GM21528 (cell line): ENCODE results near the gene FLG2.

Source experiments
- ATAC-seq: cut with Tn5 transposase; IDR thresholded peaks from one replicate; pipeline ENCODE4 v1.9.1; 2021; ENCODE audit warnings: mild to moderate bottlenecking, moderate library complexity; ENCODE audit not compliant: unreplicated experiment, low FRiP score

Gene FLG2

DNA sequence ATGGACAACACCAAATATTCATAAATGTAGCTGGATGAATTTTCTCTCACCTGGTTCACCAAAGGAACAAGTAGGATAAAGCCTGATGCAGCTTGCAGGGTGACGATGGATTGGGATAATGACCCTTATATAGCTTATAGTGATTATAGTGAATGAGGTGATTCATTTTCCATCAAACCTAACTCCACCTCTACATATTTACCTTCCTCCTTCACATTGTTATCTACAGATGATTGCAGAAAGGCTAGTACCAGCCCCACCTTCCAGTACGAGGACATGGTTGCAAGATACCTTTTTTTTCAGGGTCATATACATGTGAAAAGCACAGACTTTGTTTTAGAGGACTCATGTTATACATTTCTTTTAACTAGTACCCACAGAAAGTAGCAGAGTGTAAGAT is at the start of gene FLG2:
Gene FLG2, minus strand, starts transcription at position 101 of the 400 bp plus-strand sequence. CDS start 1,122 bp downstream, outside the sequence.
- ATAC-seq: no peak

DNA sequence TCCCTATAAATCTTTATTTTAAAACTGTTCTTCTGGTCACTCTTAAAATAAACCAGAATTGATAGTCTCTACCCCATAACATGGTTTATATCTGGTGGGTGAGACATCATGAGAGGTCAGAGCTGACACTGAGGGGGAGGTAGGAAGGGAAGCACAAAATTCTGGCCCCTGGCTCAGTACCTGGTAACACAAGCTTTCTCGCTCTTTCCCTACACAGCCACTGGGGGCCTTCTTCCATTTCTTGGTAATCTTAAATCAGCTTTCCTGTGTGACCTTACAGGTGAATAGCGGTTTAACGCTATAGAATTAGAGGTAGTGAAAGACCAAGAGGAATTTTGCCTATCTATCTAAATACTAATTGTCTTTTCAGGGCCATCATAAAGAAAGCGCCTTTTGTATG is 48.9 kb upstream of the FLG2 start:
- no peak for ATAC-seq

DNA sequence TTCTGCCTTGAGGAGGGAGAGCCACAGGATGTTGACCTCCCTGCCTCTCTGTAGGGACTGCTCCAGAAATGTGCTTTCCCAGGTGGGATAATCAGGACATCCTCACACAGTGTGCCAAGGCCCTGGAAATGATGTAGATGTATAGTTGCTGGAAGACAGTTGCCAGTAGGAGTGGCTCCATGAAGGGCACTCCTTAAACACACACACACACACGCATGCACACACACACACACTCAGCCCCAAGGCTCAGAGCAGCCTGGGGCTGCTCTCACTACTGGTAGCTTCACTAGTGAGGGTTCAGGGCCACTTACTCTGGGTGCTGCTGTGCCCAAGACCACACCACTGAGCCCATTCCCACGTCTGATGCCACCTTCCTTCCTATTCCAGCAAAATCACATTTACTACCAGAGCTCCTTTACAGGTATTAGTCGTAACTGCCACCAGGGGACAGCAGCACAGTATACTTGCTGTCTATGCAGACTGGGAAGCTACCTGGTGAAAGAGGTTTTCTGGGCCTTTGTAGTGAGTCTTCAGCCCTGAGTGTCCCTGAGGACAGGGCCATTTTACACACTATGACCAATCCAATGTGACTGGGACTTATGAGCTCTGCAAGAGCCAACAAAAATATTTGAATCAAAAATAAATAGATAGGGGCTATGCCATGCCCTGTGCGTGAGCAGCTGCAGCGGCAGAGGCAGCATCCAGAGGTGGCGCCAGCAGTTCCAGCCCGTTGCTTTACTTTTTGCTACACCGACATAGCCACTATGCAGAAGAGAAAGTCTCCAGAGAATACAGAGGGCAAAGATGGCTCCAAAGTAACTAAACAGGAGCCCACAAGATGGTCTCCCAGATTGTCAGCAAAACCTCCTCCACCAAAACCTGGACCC is 39.2 kb upstream of the FLG2 start:
- no peak for ATAC-seq

DNA sequence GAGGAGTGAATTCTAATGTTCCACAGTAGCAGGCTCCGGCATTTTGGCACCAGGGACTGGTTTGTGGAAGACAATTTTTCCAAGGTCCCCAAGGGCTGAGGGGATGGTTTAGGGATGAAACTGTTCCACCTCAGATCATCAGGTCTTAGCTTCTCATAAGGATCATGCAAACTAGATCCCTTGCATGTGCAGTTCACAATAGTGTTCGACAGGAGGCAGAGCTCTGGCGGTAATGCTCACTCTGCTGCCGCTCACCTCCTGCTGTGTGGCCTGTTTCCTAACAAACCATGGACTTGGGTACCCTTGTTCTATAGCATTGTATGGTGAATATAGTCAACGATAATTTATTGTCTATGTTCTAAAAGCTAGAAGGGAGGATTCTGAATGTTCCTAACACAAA is 37.7 kb upstream of the FLG2 start:
- no peak for ATAC-seq

DNA sequence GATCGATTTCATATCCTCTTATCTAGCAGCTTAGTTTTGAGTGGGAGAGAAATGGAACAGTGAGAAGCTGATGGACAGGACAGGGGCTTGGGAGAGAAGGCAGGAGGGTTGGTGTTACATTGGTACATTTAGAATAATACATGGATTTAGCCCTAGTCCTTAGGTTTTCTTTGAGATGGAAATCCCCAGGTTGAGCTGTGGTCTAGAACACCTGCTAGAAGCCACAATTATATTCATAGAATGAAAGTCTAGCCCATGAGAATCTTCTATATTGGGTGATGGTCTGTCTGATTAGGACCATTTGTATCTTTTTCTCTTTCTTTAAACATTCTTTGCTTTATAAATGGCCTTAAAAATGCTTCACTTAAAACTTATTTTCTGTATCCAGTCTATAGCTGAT is 34.3 kb upstream of the FLG2 start:
- ATAC-seq: no peak

DNA sequence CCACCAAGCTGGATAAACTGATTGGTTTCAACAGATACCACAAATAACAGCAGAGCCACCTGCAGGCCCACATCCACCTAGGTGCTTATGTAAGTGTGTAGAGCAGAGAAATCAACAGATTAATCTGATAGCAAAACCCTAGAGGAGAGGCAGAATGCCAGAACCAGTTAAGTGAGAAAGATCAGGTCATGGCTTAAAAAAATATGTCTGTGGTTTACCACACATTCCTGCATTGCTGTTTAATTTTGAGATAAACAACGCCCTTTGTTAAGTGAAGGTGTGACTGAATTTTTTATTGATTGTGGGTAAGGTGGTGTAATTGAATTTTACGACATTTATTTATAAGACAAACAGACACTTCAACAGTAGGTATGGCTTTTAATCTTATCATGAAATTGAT is 33.1 kb upstream of the FLG2 start:
- no peak for ATAC-seq

DNA sequence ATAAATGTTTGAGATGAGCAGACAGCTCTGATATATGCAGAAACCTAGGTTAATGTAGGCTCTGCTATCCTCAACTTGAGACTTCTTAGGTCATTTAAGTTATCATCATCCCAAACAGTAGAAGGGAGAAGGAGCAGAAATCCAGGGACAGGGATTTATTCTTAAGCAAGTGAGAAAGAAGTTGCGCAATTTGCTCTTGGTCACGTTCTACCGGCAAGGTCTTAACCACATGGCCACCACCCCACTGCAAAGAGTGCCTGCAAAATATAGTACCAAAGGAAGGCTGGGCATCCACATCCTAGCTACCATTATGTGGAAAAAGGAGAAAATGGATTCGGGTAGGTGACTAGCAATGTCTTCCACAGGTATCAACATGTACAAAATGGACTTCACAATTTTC is 29.1 kb upstream of the FLG2 start:
- ATAC-seq: no peak

DNA sequence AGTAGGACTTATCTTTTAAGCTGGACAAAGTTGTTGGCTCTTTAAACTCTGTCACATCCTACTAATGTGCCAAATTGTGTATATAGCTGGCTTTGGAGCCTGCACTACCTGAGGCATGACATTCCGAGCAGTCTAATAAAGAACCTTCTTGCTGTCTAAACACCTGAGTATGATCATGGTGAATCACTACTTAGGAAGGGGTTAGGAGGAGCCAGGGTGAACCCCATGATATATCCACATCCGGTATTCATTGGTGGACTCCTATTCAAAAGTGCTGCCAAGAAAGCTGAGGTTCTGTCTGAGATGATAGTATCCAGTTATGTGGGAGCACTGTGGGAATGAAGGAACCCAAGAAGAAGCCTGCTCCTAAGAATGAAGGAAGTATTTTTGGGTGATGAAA is 27.1 kb upstream of the FLG2 start:
- ATAC-seq: no peak

DNA sequence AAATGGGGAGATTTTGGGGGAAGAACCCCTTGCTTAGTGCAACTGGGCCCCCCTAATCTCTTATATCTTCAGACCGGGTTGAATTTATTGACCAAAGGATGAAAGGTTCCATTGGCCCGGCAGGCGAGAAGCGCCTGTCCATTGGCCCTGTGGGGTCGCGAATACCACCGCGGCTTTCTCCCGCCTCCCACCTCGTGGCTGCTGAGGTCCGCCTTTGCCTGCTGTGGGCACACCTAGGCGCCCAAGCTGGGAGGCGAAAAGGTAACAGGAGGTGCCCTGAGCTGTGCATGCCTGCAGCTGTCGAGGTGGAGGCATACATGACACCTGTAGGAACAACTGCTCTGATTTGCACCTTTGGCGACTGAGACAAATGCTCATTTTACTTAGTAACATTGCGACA is 21.1 kb upstream of the FLG2 start:
- ATAC-seq: no peak

DNA sequence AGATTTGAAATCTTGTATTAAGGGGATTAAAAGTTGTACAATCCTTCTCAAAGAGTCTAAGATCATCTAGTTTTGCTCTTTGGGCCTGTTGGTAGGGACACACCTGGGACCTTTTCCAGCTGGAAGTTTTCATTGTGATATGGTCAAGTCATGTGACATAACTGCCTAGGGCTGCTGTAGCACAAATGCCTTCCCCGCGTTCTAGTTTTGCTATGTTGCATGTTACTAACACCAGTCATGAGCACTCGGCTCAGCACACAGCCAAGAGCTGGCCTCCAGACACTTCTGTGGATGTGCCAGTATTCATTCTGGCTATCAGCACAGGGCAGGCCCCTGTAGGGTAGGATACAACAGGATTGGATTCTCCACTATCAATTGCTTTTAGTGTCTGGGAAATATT is 14.6 kb upstream of the FLG2 start:
- no peak for ATAC-seq

DNA sequence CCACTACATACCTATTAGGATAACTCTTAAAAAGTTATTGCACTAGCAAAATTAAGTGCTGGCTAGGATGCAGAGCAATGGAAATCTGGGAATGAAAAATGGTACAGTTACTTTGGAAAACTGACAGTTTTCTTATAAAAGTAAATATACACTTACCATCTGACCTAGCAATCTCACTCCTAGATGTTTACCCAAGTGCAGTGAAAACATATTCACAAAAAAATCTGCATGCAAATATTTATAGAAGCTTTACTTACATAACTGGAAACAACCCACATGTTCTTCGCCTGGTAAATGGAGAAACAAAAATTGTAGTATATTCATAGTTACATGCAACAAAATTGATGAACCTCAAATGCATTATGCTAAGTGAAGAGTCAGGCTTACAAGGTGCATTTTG is 12.9 kb upstream of the FLG2 start:
- ATAC-seq: no peak

DNA sequence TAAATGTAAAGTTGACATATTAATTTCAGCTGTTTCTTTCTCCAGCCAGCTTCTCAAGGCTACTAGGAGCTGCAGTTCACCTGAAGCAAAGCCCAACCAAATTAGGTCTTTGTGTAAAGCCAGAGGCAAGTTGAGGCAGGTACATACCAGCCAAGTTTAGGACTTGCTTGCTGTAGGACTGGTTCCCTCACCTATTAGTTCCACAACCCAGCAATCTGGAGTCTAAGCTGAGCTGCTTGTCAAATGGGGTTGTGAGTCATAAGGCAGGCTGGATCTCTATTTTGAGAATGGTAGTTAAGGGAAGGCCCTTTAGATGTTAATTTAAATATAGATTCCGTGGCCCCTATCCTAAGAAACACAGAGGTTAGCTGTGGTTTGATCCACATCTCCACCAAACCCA is 7.6 kb upstream of the FLG2 start:
- ATAC-seq: no peak

DNA sequence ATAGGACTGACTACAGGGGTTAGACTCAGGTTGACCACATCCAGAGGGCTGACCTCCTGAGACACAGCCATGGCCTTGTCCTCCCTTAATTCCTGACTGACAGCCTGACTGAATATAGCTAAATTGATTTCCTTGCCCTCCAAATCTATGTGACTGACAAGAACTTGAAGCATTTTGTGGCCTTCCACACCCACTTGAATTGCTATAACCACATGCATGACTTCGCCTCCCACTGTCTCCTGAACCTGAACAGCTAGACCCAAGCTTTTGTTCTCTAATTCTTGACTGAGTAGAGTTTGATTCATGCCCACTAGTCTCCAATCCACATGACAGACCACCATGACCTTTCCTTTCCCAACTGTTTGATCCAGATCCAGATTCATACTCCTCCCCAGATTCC is 3.1 kb downstream of the FLG2 start:
- ATAC-seq: no peak

DNA sequence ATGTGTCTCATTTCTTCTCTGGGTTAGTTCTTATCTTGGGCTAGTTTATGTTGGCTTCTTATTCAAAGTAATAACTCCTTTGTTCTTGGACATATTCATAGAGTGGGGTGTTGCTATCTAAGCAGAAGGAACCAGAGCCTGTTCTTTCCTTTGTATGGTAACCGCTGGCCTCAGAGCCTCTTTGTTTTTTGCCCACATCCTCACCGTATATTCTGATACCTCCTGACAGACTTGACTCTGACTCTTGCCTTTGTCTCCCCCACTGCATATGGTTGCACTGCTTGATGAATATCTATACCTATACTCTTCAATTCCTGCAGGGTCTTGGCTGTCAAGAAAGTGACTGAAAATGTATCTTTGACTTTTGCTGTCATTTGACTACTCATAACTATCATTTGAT is 10.2 kb downstream of the FLG2 start:
- no peak for ATAC-seq

DNA sequence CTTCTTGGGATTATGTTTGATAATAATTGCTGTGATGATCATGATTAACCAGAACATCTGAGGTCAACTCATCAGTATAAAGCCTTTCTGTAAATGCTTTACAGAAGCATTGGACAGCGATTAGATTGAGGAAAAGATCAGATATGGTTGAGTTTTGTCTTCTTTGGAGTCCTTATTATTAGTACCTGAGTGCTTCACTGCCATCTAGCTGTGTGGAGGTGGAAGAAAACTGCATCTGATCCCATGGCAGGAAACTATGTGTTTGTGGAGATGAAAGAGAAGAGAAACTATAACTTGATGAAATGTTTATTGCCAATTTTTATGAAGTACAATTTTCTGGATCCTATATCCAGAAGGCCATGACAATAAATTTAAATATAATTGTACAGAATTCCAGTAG is 11.4 kb downstream of the FLG2 start:
- no peak for ATAC-seq

DNA sequence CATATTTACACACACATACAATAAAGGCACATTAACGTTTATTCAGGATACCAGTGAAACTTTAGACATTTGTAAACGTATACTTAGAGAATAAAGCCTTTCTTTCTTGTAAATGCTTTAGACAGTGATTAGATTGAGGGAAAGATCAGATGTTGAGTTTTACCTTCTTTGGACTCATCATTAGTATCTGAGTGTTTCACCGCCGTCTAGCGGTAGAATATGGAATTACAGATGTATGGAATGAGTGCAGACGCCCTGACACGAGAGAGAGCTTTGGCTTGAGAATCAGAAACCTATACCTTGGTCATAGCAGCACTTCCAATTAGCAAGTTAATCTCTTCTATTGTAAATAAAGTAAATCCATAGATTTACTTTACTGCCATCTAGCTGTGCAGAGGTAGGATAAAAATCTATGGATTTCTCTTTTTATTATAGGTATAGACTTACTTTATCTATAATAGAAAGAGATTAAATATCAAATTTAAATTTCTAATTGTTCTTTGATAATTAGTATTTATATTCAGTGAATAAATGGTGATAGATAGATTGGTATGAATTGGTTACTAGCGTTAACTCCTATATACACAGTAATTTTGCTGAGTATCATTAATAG is 12.6 kb downstream of the FLG2 start:
- no peak for ATAC-seq

DNA sequence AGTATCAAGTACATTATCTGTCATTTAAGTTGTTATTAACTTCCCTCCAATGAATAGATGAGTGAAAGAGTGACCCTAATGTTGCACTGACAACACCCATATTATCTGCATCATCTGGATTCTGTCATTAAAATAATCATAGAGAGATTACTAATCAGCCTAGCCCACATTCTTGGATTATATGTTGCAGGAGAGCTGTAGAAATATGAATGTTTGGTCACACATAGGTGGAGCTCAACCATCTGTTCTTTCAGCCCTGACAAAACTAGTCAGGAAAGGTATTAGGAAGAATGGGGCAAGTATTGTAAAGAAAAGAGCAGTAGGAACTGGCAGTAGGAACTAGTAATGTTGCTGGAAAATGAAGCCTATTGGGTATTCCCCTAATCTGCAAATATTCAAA is 15.4 kb downstream of the FLG2 start:
- ATAC-seq: no peak

DNA sequence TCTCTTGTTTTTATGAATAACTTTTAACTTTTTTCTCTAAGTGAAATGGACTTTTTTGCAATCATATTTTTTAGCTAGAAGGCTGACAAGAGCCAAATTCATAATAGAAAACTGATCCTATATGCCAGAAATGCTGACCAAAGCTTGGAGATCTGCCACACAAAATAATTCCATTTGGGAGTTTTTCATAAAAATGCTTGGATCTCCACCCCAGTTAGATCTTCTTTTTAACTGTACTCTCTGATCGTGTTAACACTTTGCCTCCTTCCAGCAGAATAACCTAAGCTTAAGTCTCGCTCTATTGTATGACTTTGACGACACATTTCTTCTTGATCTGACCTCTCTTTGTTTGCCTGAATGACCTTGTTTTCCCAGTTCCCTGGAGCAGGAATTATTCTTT is 16.8 kb downstream of the FLG2 start:
- no peak for ATAC-seq

DNA sequence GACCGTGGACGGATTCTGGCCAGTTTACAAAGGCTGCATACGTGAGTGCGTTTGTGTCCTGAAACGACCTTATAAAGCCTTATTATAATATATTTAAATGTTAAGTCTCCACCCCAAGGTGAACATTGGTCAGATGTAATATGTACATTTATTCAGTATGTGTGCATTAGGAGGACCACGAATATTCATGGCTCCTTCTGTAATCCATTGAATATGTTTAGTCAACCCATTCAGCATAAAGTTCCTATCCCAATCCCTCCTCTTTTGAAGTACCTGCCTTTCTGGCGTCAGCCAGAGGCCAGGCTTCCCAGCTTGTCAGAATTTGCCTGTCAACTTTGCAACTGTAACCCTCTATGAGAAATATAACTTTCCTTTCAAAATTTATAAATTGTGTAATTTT is 24.4 kb downstream of the FLG2 start:
- no peak for ATAC-seq

DNA sequence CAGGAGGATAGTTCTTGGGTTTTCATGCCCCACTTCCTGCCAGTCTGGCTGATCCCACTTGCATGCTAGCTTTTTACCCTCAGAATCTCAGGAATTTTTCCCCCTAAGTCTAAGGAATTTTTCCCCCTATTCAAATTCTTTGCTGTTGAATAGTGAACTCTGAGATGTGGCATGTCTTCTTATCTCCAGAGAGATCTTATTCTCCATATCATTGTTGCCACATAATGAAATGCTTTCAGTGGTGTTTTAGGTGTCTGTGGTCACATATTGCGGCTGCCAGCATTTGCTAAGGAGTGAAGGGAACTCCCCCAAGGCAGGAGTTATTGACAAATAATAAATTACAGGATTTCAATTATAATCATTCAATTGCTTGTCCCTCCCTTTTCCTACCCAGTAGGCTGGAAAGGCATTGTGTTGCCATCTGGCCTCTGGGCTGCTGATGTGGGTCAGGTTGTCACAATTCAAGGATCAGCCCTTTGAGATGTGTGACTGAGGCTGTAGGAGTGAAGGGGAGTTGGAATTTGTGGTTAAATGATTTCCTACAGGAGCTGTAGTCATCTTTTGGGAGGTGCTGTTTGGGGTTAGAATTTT is 30.9 kb downstream of the FLG2 start:
- no peak for ATAC-seq

DNA sequence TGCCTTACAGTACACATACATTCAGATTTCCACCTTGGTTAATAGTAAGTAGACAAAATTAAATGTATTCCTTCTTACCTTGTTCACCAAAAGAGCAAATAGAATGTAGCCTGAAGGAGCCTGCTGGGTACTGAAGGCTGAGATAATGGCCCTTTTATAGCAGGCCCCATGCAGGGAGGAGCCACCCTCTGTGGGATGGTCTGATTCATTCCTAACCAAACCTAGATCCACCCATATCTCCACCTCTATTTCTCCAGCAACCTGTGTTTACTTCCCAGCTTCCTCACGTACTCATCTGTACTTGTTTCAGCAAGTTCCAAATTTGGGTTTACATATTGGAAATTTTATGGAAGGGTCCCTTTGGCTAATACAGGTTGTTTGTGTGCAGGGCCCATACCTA is 34.7 kb downstream of the FLG2 start, which contains the start of gene FLG:
Gene FLG, minus strand, starts transcription at position 129 of the 400 bp plus-strand sequence. CDS start 9,783 bp downstream, outside the sequence.
- no peak for ATAC-seq

DNA sequence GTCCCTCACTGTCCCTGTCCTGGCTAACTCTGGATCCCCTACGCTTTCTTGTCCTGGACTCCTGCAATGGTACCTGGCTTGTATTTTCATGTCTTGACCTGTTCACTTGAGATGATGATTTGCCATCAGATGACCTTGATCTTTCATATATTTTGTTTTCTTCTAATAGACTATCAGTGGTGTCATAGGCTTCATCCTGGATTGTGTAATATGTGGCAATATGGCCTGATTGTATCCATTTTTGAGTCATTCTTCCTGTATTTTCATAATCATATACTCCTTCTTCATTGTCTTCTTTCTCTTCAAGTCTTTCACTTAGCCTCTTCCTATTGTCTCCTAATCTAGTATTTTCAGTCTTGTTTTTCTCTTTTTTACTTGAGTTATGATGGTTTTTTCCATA is 45.8 kb downstream of the FLG2 start:
- no peak for ATAC-seq
